ENCODE data around the gene EVL. TPM values are rescaled to one million over a fixed set of nuclear protein-coding genes. Genes with fewer than 3 reads are reported as not detected.

EVL gene
- total RNA-seq, 2 donors from 2014 or later, result 493 to 560 TPM

GRCh38 chr14:100109594-100109955, 44.4 kb downstream of the EVL start:
- Mint-ChIP-seq H3K27ac (peak overlapping the region; percentile 95), H3K4me1 (peaks cover 58% of the 10 kb centered on the region), H3K36me3 (ENCODE audit: low read depth) (peaks cover 90% of the 10 kb centered on the region), H3K4me3 (peak overlapping the region; percentile 93), H3K9me3 (no peaks in the 10 kb centered on the region), H3K27me3 (no peaks in the 10 kb centered on the region)
- no peak for ATAC-seq (replicated peaks)

GRCh38 chr14:100110816-100111215, 45.6 kb downstream of the EVL start:
- peaks cover 50% of the 10 kb centered on the region for H3K4me1 Mint-ChIP-seq
- H3K27ac Mint-ChIP-seq, result peak overlapping the region; percentile 46
- no peak overlapping the region for H3K4me3 Mint-ChIP-seq
- ATAC-seq (replicated peaks), result no peak
- no peaks in the 10 kb centered on the region for H3K9me3 Mint-ChIP-seq
- H3K27me3 Mint-ChIP-seq, result no peaks in the 10 kb centered on the region
- H3K36me3 Mint-ChIP-seq (ENCODE audit: low read depth), result peaks cover 90% of the 10 kb centered on the region

GRCh38 chr14:100111931-100112704, 46.9 kb downstream of the EVL start:
- Mint-ChIP-seq H3K27me3 (no peaks in the 10 kb centered on the region), H3K4me1 (peaks cover 38% of the 10 kb centered on the region), H3K36me3 (ENCODE audit: low read depth) (peaks cover 89% of the 10 kb centered on the region), H3K4me3 (no peak overlapping the region), H3K27ac (peak overlapping the region; percentile 87), H3K9me3 (no peaks in the 10 kb centered on the region)
- no peak for ATAC-seq (replicated peaks)

- peaks cover 88% of the 10 kb centered on the region for H3K36me3 Mint-ChIP-seq (ENCODE audit: low read depth)
- H3K4me1 Mint-ChIP-seq, result peaks cover 21% of the 10 kb centered on the region
- H3K27ac Mint-ChIP-seq, result peak overlapping the region; percentile 87
- no peak overlapping the region for H3K4me3 Mint-ChIP-seq
- ATAC-seq (replicated peaks), result no peak
- H3K9me3 Mint-ChIP-seq, result no peaks in the 10 kb centered on the region
- no peaks in the 10 kb centered on the region for H3K27me3 Mint-ChIP-seq
Observed at GRCh38 chr14:100114109-100114765, 49.0 kb downstream of the EVL start.

GRCh38 chr14:100115236-100115635, 50.0 kb downstream of the EVL start:
- peaks cover 88% of the 10 kb centered on the region for H3K36me3 Mint-ChIP-seq (ENCODE audit: low read depth)
- peaks cover 19% of the 10 kb centered on the region for H3K4me1 Mint-ChIP-seq
- H3K9me3 Mint-ChIP-seq, result no peaks in the 10 kb centered on the region
- no peak overlapping the region for H3K4me3 Mint-ChIP-seq
- H3K27me3 Mint-ChIP-seq, result no peaks in the 10 kb centered on the region
- ATAC-seq (replicated peaks), result no peak
- H3K27ac Mint-ChIP-seq, result peak overlapping the region; percentile 69

- ATAC-seq (replicated peaks), result no peak
- Mint-ChIP-seq H3K27me3 (no peaks in the 10 kb centered on the region), H3K36me3 (ENCODE audit: low read depth) (peaks cover 89% of the 10 kb centered on the region), H3K9me3 (no peaks in the 10 kb centered on the region), H3K27ac (peak overlapping the region; percentile 69), H3K4me1 (peaks cover 22% of the 10 kb centered on the region), H3K4me3 (no peak overlapping the region)
Observed at GRCh38 chr14:100115726-100116125, 50.5 kb downstream of the EVL start.

- Mint-ChIP-seq H3K9me3 (no peaks in the 10 kb centered on the region), H3K4me1 (peaks cover 22% of the 10 kb centered on the region), H3K4me3 (no peak overlapping the region), H3K27ac (peak overlapping the region; percentile 71), H3K36me3 (ENCODE audit: low read depth) (peaks cover 90% of the 10 kb centered on the region), H3K27me3 (no peaks in the 10 kb centered on the region)
- no peak for ATAC-seq (replicated peaks)
Observed at GRCh38 chr14:100116134-100116533, 50.9 kb downstream of the EVL start.

- Mint-ChIP-seq H3K4me3 (no peak overlapping the region), H3K9me3 (no peaks in the 10 kb centered on the region), H3K4me1 (peaks cover 22% of the 10 kb centered on the region), H3K27me3 (no peaks in the 10 kb centered on the region), H3K27ac (peak overlapping the region; percentile 71), H3K36me3 (ENCODE audit: low read depth) (peaks cover 86% of the 10 kb centered on the region)
- no peak for ATAC-seq (replicated peaks)
Observed at GRCh38 chr14:100117026-100117425, 51.8 kb downstream of the EVL start.

- H3K9me3 Mint-ChIP-seq, result no peaks in the 10 kb centered on the region
- no peaks in the 10 kb centered on the region for H3K27me3 Mint-ChIP-seq
- H3K27ac Mint-ChIP-seq, result peak overlapping the region; percentile 42
- H3K4me1 Mint-ChIP-seq, result peaks cover 16% of the 10 kb centered on the region
- ATAC-seq (replicated peaks), result no peak
- H3K36me3 Mint-ChIP-seq (ENCODE audit: low read depth), result peaks cover 85% of the 10 kb centered on the region
- H3K4me3 Mint-ChIP-seq, result no peak overlapping the region
Observed at GRCh38 chr14:100117633-100118395, 52.6 kb downstream of the EVL start.

GRCh38 chr14:100118396-100119011, 53.3 kb downstream of the EVL start:
- peaks cover 10% of the 10 kb centered on the region for H3K4me1 Mint-ChIP-seq
- ATAC-seq (replicated peaks), result peak; percentile 22
- peak overlapping the region; percentile 42 for H3K27ac Mint-ChIP-seq
- H3K27me3 Mint-ChIP-seq, result no peaks in the 10 kb centered on the region
- H3K4me3 Mint-ChIP-seq, result no peak overlapping the region
- H3K9me3 Mint-ChIP-seq, result no peaks in the 10 kb centered on the region
- peaks cover 85% of the 10 kb centered on the region for H3K36me3 Mint-ChIP-seq (ENCODE audit: low read depth)

- H3K27me3 Mint-ChIP-seq, result no peaks in the 10 kb centered on the region
- ATAC-seq (replicated peaks), result no peak
- H3K9me3 Mint-ChIP-seq, result no peaks in the 10 kb centered on the region
- H3K36me3 Mint-ChIP-seq (ENCODE audit: low read depth), result peaks cover 88% of the 10 kb centered on the region
- peak overlapping the region; percentile 42 for H3K27ac Mint-ChIP-seq
- no peak overlapping the region for H3K4me3 Mint-ChIP-seq
- H3K4me1 Mint-ChIP-seq, result peaks cover 9% of the 10 kb centered on the region
Observed at GRCh38 chr14:100119251-100119650, 54.0 kb downstream of the EVL start.

- no peaks in the 10 kb centered on the region for H3K27me3 Mint-ChIP-seq
- peaks cover 90% of the 10 kb centered on the region for H3K36me3 Mint-ChIP-seq (ENCODE audit: low read depth)
- peak overlapping the region; percentile 86 for H3K27ac Mint-ChIP-seq
- H3K9me3 Mint-ChIP-seq, result no peaks in the 10 kb centered on the region
- no peak overlapping the region for H3K4me3 Mint-ChIP-seq
- H3K4me1 Mint-ChIP-seq, result peaks cover 9% of the 10 kb centered on the region
- ATAC-seq (replicated peaks), result no peak
Observed at GRCh38 chr14:100120522-100121269, 55.5 kb downstream of the EVL start.

GRCh38 chr14:100121643-100122480, 56.6 kb downstream of the EVL start:
- H3K27ac Mint-ChIP-seq, result peak overlapping the region; percentile 30
- peaks cover 9% of the 10 kb centered on the region for H3K4me1 Mint-ChIP-seq
- ATAC-seq (replicated peaks), result no peak
- H3K4me3 Mint-ChIP-seq, result no peak overlapping the region
- peaks cover 90% of the 10 kb centered on the region for H3K36me3 Mint-ChIP-seq (ENCODE audit: low read depth)
- no peaks in the 10 kb centered on the region for H3K27me3 Mint-ChIP-seq
- H3K9me3 Mint-ChIP-seq, result no peaks in the 10 kb centered on the region

Measured in activated T-helper 17 cell treated with anti-CD3 and anti-CD28 coated beads, Interleukin-2, amount 50 U/mL, for 72 hours (primary cell).